Panc1 (cell line): ENCODE data around the gene CSMD2. TPM values are rescaled to one million over a fixed set of nuclear protein-coding genes. Genes with fewer than 3 reads are reported as not detected.

Experiments used
- ATAC-seq: fragments of 200-7000 bp; cut with Tn5 transposase; 2 replicates; pipeline ENCODE4 v1.9.1; 2020; ENCODE audit warnings: mild to moderate bottlenecking, moderate library complexity
- BruUV-seq: library from RNA; stranded (reverse); fragments of 400-500 nt; replicated peaks from 2 replicates; lab custom pipeline; 2021; lab: Mats Ljungman, UMichigan
- CTCF ChIA-PET: fragments of 300-600 bp; sonication (Branson Sonifier 250); formaldehyde crosslinking; loops from one replicate; lab custom pipeline; 2022; ENCODE audit warnings: antibody characterized with exemption; lab: Charles Lee
- POLR2A ChIA-PET: fragments of 300-600 bp; sonication (Branson Sonifier 250); formaldehyde crosslinking; loops from one replicate; lab custom pipeline; 2022; ENCODE audit warnings: antibody characterized with exemption; lab: Charles Lee
- DNase-seq: peaks from one replicate; pipeline ENCODE4 v3.0.0-alpha.2; 2010; ENCODE audit warnings: low read depth, low spot score
- H3K27ac ChIP-seq: 2 replicates; pipeline ENCODE4 v1.5.1; 2011; ENCODE audit warnings: mild to moderate bottlenecking, low read length, inconsistent platforms
- H3K27me3 ChIP-seq: fragments of 200-500 bp; sonication (Bioruptor generic); 2 replicates; pipeline ENCODE4 v1.6.0; 2014; ENCODE audit warnings: low read length, inconsistent platforms; ENCODE audit not compliant: control insufficient read depth, insufficient read depth
- H3K36me3 ChIP-seq: fragments of 200-500 bp; sonication (Bioruptor generic); 2 replicates; pipeline ENCODE4 v1.5.1; 2014; ENCODE audit warnings: inconsistent platforms, mild to moderate bottlenecking, low read length, moderate library complexity; ENCODE audit not compliant: control insufficient read depth, insufficient read depth
- H3K4me1 ChIP-seq: 2 replicates; pipeline ENCODE4 v1.5.1; 2011; ENCODE audit warnings: inconsistent platforms, mild to moderate bottlenecking, low read length, moderate library complexity; ENCODE audit not compliant: control insufficient read depth, insufficient read depth
- H3K4me3 ChIP-seq, 2 experiments: 2 replicates each; pipeline ENCODE4 v1.5.1; 2011 to 2012; ENCODE audit warnings: low read depth in 2 of 2, low read length in 2 of 2, mild to moderate bottlenecking in 2 of 2, inconsistent platforms in 1 of 2, moderate library complexity in 1 of 2
- H3K9me3 ChIP-seq: fragments of 200-500 bp; sonication (Bioruptor generic); 2 replicates; pipeline ENCODE4 v1.5.1; 2014; ENCODE audit warnings: low read depth, mild to moderate bottlenecking, inconsistent platforms, low read length, moderate library complexity; ENCODE audit not compliant: control insufficient read depth, insufficient read depth
- POLR2AphosphoS5 ChIP-seq: IDR thresholded peaks from 2 replicates; pipeline ENCODE4 v1.6.1; 2012; ENCODE audit warnings: mild to moderate bottlenecking, low read depth, low read length, moderate library complexity
- REST ChIP-seq, 2 experiments: IDR thresholded peaks; 2 replicates each; pipeline ENCODE4 v1.6.1; 2011 to 2012; ENCODE audit warnings: low read depth in 2 of 2, control low read depth in 1 of 2, low read length in 1 of 2, mild to moderate bottlenecking in 1 of 2, moderate library complexity in 1 of 2; ENCODE audit not compliant: insufficient read depth in 1 of 2
- SIN3A ChIP-seq: IDR thresholded peaks from 2 replicates; pipeline ENCODE4 v1.6.1; 2012; ENCODE audit warnings: low read depth, mild to moderate bottlenecking, low read length, moderate library complexity, borderline replicate concordance; ENCODE audit not compliant: insufficient read depth
- in situ Hi-C: cut with HindIII; loops from 2 replicates; pipeline ENCODE4 v1.10.0; 2016; ENCODE audit warnings: low sequenced_read_pairs, low pct_unique_long_range_greater_than_20kb
- intact Hi-C: fragments of 100-400 bp; cut with micrococcal nuclease; formaldehyde crosslinking; loops from one replicate; pipeline ENCODE4 v1.10.0; 2022; ENCODE audit not compliant: unreplicated experiment
- total RNA-seq: library from RNA; stranded (reverse); gene quantifications from one replicate; pipeline ENCODE4 v1.2.1, GENCODE V29; 2021; ENCODE audit not compliant: unreplicated experiment
- TF ChIP-seq, protein P1 (sequence below): fragments of 450-650 bp; IDR thresholded peaks from 2 replicates; pipeline ENCODE4 v1.5.1; 2017; ENCODE audit warnings: mild to moderate bottlenecking

CSMD2 gene
- total RNA-seq, 1 experiment from 2014 or later: not detected

- Histone ChIP-seq H3K36me3 (no peaks in the 10 kb centered on the region), H3K27me3 (peaks cover 4% of the 10 kb centered on the region; the same call in 1 of the 2 replicates), H3K9me3 (no peaks in the 10 kb centered on the region), H3K4me1 (no peaks in the 10 kb centered on the region), H3K4me3 (no peak overlapping the region), H3K27ac (no peak overlapping the region)
- ChIA-PET CTCF (no interaction called here), POLR2A (no interaction called here)
- ATAC-seq (no peak), DNase-seq (no peak)
- TF ChIP-seq REST (IDR thresholded peaks at IDR 0.05; ENCODE audit: insufficient read depth in 1 of 2, low read depth in 2 of 2, low read length in 1 of 2) (no peak), POLR2AphosphoS5 (no peak)
- intact Hi-C loops (no loop called here), in situ Hi-C loops (no loop called here)
- no TSS peak for BruUV-seq
Measured at GRCh38 chr1:33876970-33877650, 287.9 kb downstream of the CSMD2 start.

GRCh38 chr1:33875862-33876261 lies 289.2 kb downstream of the CSMD2 start:
- Histone ChIP-seq H3K36me3 (no peaks in the 10 kb centered on the region), H3K4me3 (no peak overlapping the region), H3K27ac (no peak overlapping the region), H3K9me3 (no peaks in the 10 kb centered on the region), H3K4me1 (no peaks in the 10 kb centered on the region), H3K27me3 (peaks cover 4% of the 10 kb centered on the region; the same call in 1 of the 2 replicates)
- POLR2A ChIA-PET: no interaction called here
- no peak for ATAC-seq
- CTCF ChIA-PET: no interaction called here
- no peak for DNase-seq
- BruUV-seq: no TSS peak
- intact Hi-C loops (no loop called here), in situ Hi-C loops (no loop called here)
- TF ChIP-seq, protein P1, sequence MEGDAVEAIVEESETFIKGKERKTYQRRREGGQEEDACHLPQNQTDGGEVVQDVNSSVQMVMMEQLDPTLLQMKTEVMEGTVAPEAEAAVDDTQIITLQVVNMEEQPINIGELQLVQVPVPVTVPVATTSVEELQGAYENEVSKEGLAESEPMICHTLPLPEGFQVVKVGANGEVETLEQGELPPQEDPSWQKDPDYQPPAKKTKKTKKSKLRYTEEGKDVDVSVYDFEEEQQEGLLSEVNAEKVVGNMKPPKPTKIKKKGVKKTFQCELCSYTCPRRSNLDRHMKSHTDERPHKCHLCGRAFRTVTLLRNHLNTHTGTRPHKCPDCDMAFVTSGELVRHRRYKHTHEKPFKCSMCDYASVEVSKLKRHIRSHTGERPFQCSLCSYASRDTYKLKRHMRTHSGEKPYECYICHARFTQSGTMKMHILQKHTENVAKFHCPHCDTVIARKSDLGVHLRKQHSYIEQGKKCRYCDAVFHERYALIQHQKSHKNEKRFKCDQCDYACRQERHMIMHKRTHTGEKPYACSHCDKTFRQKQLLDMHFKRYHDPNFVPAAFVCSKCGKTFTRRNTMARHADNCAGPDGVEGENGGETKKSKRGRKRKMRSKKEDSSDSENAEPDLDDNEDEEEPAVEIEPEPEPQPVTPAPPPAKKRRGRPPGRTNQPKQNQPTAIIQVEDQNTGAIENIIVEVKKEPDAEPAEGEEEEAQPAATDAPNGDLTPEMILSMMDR: peak; percentile 35
- no peak for TF ChIP-seq REST (IDR thresholded peaks at IDR 0.05; ENCODE audit: insufficient read depth in 1 of 2, low read depth in 2 of 2, low read length in 1 of 2)
- no peak for TF ChIP-seq POLR2AphosphoS5
- TF ChIP-seq SIN3A: no peak
